RKO (cell line): Measurements from ENCODE around the gene UTF1.
A peak's percentile ranks its signal among the peaks of the same experiment; 100 is the strongest.

Experiments used
- DNase-seq: peaks from one replicate; pipeline ENCODE4 v3.0.0-alpha.2; 2016; ENCODE audit warnings: low spot score

The UTF1 gene

DNA sequence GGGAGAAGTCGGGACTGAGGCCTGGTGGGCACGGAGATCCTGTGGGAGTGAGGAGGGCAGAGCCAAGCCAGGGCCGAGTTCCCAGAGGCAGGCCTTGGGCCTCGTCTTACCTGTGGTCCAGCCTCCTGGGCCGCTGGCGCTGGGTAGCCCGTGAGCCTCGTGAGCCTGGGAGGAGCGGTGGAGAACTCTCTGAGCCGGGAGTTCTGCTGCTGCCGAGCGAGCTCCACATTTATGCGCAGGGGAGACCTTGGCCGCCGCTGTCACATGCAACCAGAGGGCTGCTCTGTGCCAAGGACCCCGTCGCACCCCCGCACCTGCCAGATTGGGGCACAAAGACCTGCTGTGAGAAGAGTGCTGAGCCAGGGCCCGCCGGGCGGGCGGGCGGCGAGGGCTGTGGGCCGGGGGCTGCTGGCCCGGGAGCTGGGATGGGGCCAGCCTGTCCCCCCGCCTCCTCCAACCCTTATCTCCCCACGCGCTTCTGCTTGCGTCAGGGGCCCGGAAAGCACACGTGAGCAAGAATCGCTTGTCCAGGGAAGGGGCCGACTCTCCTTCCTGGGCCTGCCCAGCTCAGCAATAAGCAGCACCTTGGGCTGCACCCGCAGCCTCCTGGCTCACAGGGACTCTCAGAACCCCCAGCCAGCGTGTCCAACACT, 17.8 kb downstream of the UTF1 start:
- no peak for DNase-seq

DNA sequence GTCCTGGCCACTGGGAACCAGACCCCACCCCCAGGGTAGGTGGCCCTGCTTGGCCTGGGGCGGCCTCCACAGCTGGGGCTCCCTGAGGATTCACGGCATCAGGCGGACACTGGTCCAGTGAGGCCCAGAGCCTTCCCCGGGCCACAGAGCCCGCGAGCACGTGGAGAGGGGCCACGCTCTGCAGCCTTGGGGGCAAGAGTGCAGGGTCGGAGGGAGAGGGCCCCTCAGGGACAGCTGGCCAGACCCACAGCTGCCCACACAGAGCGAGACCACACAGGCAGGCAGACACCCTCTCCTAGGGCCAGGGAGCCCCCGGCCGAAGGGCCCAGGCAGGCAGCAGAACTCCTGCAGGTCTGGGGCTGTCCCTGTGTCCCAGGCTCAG, 18.3 kb downstream of the UTF1 start:
- DNase-seq = no peak

DNA sequence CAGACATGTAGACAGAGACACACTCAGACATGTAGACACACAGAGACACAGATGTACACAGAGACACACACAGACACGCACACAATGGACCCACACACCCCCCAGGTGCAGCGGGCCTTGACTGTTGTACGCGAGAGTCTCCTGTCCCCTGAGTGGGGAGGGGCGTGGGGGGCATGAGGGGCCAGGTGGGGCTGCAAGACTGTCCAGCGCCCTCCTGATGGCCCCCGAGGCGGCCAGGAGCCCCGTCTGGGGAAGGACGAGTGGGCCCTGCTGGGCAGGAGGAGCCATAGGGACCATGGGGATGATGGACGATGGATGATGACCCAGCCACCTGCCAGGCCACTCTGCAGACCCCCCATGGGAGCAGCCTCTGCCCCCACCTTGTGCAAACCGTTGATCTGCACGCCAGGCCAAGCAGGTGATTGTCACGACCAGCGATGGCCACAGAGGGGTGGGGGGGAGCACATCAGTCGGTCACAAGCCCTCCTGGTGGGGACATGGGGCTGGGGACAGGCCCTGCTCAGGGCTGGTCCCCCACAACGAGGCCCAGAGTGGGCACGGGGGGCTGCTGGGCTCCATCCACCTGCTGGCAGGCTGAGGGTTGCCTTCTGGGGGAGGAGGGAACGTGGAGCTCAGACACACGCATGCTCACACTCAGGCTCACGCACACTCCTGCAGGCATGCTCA, 19.2 kb downstream of the UTF1 start:
- DNase-seq = no peak

DNA sequence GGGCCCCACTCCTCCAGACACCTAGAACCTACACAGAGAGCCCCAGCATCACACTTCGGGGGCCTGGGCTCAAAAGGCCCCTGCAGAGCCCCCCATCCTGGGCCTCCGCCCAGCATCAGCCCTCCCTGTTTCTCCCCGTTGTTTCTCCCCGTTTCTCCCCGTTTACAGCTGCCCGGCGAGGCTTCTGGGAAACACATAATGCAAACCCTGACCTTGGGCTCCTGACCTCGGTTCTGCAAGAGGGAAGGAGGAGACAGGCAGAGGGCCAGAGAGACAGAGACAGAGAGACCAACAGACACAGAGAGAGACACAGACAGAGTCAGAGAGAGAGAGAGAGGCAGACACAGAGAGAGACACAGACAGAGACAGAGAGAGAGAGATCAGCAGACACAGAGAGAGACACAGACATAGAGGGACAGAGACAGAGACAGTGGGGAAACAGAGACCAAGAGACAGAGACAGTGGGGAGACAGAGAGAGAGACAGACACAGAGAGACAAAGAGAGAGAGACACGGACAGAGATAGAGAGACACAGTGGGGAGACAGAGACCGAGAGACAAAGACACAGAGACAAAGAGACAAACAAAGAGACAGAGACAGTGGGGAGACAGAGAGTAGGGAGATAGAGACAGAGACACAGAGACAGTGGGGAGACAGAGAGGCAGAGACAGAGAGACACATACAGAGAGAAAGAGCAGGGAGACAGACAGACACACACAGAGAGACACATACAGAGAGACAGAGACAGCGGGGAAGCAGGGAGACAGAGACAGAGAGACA, 20.1 kb downstream of the UTF1 start:
- DNase-seq = no peak

DNA sequence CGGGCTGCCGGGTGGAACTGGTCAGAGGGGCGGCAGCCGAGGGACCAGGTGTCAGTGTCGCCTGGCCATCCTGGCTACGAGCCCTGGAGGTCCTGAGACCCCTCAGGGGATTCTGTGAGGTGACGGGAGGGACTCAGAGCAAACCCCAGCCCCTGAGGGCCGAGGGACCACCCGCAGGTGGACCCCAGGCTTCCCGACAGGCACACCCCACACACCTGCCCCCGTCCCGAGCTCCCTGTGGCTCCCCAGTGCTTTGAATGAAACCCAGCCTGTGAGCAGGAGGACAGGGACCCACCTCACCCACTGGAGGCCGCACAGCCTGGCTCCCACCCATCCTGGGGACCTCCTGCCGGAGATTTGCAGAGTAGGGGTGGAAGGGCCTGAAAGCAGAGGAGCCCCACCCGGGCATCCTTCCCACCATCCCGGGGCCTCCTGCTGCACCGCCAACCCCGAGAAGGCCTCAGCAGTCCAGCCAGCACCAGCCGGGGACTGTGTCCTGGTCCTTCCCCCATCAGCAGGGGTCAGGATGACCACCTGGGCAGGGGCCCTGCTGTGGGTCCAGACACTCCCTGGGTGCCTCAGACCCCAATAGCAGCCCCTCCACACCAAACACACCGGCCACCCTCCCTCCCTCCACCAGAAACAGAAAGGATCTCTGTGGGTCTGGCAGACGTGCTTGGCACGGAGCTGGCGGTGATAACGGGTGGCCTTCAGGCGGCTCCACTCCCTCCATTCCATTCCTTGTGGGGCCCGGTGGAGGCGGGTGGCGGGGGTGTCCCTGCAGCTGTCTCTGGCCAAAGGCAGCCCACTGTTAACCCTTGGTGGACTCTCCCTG, 21.6 kb downstream of the UTF1 start:
- no peak for DNase-seq

DNA sequence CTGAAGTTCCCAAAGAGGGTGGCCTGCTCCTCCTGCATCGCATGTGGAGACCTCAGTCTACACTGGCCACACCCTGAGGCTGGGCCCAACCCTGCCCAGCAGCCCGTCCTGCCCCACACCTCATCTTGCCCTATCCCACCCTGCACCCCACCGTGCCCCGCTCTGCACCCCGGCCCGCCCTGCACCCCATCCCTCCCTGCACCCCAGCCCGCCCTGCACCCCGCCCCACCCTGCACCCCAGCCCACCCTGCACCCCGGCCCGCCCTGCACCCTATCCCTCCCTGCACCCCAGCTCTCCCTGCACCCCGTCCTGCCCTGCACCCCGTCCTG, 22.2 kb downstream of the UTF1 start:
- no peak for DNase-seq

DNA sequence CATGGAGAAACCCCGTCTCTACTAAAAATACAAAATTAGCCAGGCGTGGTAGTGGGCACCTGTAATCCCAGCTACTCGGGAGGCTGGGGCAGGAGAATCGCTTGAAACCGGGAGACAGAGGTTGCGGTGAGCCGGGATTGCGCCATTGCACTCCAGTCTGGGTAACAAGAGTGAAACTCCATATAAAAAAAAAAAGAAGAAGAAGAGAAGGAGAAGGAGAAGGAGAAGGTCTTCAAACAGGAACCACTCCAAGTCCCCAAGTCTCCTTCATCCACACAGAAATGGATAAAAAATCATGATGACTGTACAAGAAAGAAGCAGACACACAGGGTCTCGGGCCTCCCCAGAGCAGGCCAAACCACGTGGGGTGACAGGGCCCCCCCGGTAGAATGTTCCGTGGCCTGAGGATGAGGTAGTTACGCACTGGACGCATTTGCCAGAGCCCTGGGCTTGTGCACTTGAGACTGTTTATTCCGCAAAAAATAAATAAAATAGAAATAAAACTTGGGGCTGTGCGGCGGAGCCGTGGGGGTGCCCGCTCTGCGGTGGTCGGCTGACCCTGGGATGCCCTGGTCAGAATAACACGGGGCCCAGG, 23.4 kb downstream of the UTF1 start:
- DNase-seq = no peak

DNA sequence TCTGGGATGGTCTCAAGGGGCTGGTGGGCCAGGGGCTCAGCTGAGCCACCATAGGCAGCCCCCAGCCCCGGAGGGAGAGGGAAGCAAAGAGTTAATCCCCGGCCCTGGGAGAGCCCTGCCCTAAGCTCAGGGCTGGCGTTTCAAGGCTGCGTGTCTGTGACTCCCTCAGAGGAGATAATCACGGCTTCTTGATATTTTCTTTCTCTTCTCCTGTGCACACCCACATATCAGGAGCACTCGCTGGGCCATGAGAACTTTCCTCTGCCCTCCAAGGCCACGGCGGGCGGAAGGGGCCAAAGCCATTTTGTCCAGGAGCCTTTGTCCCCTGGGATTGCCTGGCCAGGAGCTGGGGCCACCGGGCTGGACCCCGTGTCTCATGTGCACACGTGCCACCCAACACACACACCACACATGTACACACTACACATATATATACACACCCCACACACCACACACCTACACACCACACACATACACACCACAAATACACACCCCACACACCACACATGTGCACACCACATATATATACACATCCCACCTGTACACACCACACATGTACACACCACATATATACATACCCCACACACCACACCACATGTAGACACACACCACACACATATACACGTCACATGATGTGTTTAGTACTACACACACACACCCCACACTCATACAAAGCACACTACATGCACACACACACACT, 24.6 kb downstream of the UTF1 start:
- DNase-seq = no peak

DNA sequence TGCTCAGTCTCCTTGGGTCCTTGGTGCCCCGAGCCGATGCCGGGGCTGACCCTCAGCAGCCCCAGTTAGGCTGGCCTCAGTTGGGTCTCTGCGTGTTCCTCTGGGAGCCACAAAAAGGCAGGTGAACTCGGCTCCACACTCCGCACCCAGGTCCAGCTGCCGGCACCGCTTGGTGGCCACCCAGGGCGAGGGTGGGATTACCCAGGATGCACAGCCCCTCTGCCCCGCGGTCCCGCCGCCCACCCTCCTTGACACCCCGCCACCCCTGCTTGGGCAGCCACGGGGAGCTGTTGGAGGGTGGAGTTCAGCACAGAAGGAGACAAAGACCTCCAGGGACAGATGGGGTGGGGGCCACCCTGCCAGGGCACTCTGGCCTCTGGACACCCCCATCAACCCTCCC, 25.3 kb downstream of the UTF1 start:
- DNase-seq = no peak

DNA sequence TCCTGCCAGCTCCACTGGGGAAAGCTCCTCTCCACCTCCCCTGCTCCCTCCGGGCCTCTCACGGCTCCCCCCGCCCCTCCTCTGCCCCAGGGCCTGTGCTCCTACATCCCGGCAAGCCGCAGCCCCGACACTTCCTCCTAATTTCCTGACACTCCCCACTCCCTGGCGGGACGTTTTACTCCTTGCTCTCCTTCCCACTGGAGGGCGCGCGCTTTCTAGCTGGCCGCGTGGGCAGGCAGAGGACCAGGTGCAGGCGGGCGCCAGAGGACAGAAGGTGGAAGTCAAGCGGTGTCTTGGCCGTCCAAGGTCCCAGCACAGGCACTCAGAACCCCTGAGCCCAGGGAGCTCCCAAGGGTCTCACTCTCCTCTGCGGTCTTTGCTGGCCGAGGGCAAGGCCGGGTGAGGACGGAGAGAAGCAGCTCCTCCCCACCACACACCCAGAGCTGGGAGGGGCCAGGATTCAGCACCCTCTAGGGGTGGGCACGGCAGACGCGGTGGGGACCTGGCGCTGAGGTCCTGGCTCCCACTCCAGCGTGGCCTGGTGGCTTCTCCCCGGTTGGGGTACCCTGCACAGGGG, 27.6 kb downstream of the UTF1 start:
- DNase-seq = no peak

DNA sequence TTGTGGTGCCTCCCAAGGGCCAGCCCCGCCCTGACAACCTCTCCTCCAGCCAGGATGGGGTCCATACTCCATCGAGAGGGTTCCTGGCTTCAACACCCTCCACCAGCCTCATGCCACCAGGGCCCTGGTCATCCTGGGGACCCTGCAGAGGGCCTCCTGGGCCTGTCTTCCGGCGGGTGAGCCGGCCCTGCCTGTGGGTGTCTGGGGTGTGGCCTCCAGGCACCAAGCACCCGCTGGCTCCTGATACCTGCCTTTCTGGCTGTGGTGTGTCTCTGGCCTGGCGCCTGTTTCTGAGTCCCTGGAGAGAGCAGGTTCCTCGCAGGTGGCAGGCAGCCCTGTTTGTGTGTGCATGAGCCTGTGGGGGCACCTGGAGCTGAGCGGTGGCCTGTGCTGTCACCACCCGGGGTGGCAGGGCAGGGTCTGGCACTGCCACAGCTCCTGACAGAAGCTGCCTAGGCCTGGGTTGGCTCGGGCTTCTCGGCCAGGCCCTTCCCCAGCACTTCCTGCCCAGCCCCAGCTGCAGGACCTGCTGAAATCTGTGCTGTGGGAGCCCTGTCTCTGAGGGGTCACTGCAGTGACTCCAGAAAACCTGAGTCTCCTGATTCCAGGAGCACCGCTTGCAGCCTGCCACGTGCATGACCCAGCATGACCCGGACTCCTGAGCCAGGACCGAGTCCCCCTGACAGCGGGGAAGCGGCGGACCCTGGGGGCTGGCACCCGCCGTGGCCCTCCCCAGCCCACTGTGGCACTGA, 28.2 kb downstream of the UTF1 start:
- DNase-seq = no peak

DNA sequence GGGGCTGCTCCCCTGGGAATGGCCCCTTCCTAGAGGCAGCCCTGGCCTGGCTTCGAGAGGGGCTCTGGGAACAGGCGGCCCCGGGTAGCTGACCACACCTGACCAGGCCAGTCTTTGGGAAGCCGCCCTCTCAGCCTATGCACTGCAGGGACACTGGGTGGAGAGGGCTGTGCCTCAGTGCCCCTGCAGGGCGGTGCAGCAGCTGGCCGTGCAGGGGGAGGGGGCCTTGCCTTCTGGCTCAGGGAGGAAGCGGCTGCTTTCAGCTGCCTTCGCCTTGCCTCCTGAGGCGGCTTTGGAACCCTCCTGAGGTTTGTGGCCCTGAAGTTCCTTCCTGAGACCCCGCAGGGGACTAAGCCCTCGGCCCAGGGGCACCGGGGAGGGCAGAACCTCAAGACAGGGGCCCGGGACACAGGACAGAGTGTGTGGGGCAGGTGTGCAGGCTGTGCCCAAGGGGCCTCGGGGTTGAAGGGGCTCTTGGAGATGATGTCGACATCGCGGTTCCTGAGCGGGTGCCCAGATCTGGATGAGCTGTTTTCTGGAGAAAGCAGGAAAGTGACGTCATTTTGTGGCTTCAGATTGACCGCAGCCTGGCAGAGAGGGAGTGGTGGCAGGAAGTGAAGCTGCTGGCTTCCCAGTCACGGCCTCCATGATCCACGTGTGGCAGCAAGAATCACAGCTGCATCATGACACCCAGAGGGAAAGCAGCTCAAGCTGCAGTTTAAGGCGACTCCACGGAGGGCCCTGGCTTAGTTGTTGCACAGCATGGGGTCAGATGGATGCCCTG, 29.0 kb downstream of the UTF1 start:
- DNase-seq = peak; percentile 99

DNA sequence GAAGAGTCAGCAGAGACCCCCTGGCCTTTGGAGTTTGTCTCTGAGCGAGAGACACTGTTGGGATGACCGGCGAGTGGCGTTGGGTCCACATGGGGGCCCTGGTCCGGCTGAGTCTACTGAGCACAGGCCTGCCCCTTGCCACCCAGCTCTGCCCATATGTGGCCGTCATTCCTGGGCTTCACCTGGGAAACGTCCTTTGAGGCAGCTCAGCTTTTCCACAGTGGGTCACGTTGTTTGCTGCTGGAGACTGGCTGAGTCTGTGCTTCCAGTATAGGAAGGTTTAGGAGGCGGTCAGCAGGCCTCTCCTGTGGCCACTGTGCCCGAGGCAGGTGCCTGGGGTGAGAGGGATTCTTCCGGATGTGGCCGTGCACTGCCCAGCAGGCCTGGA, 29.6 kb downstream of the UTF1 start:
- no peak for DNase-seq

DNA sequence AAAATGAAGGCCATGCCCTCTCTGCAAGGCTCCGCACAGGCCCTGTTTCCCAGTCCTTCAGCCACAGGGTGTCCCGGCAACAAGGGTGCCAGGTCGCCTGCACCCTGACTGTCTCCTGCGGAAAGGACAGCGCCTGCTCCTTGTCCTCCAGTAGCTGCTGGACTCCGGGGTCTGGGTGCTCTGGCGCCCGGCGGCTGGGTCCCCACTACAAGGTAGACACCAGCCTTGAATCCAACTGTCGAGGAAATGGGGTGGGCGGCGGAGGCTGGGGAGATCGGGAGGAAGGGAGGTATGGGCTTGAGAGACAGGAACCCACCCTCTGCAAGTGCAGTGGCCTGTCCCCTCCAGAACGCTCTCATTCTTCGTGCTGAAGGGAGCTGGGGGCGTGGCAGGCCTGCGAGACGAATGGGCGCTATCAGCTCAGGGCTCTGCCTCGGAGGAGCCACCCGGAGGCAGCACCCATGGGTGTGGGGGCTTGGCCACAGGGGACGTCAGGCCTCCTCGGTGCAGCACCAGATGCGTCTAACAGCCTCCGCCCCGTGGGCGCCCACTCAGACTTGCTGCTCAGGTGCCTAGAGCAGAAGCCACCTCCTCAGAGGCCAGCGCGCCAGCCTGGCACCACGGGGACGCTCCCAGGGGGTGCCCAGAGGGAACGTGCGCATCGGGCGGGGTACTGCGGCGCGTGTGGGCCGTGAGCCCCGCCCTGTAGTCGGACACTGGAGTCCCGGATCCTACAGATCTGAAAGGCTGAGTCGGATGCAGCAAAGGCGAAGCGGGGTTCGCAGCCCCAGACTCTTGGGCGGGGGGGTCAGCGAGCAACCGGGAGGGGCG, 31.1 kb downstream of the UTF1 start:
- peak; percentile 67 for DNase-seq

DNA sequence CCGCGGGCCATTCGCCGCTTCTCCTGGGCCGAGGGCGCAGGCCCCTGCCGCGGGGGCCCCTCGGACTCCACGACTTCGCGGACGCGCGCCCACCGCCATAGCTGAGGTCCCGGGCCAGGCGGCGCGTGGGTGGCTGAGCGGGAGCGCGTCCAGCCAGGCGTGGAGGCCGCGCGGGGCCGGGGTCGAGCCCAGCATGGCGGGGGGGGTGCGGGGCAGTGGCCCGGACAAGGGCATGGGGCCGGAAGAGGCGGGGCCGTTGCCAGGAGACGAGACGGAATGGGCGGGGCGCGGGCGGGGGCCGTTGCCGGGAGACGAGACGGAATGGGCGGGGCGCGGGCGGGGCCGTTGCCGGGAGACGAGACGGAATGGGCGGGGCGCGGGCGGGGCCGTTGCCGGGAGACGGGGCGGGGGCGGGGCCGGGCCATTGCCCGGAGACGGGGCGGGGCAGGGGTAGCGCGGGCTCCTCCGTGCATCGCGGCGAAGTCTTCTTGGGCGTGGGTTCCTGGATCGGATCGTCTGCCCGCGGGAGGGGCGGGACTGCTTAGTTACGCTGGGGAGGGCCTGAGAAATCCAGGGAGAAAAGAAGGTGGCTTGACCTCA, 31.8 kb downstream of the UTF1 start:
- peak; percentile 79 for DNase-seq

DNA sequence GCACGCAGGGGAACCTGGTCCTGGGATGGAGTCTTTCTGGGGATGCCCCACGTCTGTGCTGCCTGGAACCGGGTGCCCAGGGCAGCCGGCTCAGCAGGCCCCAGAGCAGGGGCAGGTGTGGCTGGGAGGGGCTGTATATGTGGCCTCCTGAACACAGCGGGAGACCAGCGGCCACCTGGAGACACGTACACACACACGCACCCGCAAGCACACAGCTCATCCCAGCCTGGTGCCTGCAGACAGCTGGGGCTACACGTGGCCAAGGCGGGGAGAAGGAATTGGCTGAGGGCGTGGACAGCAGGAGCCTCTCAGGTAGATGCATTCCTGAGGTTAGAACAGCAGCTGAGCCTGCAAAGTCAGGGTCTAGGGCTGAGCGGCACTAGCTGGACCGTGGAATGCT, 32.7 kb downstream of the UTF1 start:
- DNase-seq = no peak

DNA sequence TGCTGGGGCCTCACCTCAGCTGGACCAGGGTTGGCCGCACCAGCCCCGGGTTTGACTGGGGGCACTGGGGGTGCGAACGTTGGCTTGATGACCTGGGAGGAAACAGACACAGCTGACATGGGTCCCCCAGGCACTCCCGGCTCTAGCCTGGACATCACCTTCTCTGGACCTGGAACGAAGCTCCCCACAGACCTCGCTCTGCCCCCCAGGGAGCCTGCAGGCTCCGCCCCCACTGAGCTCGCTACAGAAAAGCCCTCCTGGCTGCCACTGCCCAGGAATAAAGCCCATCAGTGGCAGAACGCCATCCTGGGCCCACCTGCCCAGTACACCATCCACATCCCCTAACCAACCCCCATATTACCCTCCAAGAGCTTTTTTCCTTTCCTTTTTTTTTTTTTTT, 33.7 kb downstream of the UTF1 start:
- DNase-seq = no peak

DNA sequence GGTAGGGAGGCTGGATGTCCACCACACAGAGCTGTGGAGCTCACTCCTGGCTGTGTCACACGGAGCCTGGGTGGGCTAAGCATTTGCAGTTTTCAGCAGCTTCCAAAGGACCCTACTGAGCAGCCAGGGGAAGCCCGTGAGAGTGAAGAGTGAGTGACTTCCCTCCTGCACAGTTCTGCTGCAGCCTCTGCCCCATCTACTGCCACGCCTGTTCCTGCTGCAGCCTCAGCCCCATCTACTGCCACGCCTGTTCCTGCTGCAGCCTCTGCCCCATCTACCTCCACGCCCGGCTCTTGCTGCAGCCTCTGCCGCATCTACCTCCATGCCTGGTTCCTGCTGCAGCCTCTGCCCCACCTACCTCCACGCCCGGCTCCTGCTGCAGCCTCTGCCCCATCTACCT, 34.4 kb downstream of the UTF1 start:
- DNase-seq = no peak
